HG03439 (cell line): ENCODE measurements around the gene TNNT2.

Experiments used
- ATAC-seq: cut with Tn5 transposase; IDR thresholded peaks from one replicate; pipeline ENCODE4 v1.9.1; 2021; ENCODE audit warnings: mild to moderate bottlenecking, moderate library complexity; ENCODE audit not compliant: unreplicated experiment

TNNT2 gene

DNA sequence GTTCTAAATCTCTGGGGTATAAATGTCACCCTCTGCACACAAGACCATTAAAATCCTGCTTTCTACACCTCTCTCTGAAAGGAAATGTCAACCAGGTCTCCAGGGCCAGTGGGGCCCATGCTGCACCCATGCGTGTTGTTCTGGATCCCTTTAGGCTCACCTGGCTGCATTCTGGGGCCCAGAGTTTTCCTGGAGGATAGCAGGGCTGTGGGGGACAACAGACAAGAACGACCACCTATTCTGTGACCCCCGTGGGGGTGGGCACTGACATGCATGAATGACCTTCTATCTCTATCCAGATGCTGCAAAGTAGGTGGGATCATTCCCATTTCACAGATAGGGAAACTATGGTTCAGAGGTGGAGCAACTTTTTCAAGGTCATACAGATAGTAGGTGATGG lies 41.6 kb downstream of the TNNT2 start:
- ATAC-seq: no peak

- no peak for ATAC-seq
These were observed 42.2 kb downstream of the TNNT2 start for GRCh38 chr1:201335174-201335870.

- no peak for ATAC-seq
These were observed 42.9 kb downstream of the TNNT2 start for GRCh38 chr1:201334325-201335173.

DNA sequence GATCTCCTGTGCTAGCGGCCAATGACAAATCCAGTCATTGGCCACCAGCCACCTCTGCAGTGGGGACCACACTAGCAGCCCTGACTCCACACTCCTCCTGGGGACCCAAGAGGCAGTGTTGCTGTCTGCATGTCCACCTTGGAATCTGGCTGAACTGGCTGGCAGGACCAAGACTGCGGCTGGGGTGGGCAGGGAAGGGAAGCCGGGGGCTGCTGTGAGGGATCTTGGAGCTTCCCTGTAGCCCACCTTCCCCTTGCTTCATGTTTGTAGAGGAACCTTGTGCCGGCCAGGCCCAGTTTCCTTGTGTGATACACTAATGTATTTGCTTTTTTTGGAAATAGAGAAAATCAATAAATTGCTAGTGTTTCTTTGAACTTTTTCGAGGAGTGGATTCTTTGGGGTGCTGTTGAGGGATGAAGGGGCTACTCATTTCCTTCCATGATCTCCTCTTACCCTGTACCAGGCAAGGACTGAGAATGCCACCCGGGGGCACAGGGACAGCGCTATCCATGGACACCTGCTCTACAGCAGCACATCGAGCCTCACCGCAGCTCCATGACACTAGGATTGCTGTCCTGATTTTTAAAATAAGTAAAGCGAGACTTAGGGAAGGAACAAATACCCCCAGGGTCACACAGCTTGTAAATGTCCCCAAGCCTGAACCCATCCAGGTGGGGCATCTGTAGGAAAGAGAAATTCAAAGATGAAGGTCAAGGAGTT lies 44.7 kb downstream of the TNNT2 start:
- ATAC-seq: no peak

GRCh38 chr1:201332021-201332420 lies 45.5 kb downstream of the TNNT2 start:
- no peak for ATAC-seq

GRCh38 chr1:201331166-201331565 lies 46.3 kb downstream of the TNNT2 start:
- no peak for ATAC-seq

DNA sequence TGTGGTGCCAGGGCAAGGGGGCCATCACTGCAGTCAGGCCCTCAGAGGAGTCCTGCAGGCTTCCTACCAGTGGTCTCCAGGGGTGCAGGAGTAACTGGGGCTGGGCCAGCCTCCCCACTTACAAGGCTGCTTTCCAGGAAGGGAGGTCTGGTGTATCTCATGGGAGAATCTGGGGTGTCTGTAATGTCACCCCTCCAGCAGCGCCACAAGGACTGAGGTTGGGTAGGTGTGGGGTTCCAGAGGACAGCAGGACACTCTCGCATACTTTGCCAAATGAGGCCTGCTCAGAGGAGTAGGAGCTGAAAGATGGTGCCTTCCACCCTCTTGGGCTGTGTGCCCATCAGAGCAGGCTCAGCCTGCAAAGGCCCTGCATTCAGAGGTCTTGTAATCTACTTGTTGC lies 46.9 kb downstream of the TNNT2 start:
- ATAC-seq: no peak

- ATAC-seq: no peak
These were observed 47.7 kb downstream of the TNNT2 start for GRCh38 chr1:201329801-201330200.

DNA sequence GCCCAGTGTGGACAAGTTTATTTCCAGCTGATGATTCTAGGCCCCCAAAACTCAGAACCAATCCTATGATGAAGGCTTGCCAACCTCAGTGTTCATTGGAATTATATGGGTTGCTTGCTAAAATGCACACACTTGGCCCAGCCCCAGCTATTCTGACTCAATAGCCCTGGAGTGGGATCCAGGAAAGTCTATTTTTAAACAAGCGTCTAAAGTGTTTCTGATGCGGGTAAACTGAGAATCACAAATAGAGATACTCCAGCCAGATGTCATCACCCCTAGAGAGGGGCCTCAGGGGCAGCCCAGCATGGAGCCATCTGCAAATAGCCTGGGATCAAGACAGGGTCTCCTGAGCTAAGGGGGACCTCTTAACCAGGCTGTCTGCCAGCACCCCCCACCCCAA lies 48.2 kb downstream of the TNNT2 start:
- ATAC-seq: no peak

DNA sequence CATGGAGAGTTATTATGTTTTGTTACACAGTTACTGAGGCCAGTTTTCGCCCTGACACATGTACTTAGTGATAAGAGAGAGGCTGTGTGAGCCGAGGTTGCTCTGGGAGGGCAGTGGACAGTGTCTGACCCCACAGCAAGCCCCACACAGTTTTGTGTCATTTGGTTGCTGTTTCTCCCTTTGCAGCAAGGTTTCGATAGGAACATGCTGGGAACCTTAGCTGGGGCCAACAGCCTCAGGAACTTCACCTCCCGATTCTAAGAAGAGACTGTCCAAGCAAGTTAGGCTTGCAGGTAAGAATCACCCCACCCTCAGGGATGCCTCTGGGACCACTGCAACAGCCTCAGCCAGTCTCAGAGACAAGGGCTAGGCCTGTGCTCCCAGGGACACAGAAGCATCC lies 48.9 kb downstream of the TNNT2 start:
- ATAC-seq: no peak

DNA sequence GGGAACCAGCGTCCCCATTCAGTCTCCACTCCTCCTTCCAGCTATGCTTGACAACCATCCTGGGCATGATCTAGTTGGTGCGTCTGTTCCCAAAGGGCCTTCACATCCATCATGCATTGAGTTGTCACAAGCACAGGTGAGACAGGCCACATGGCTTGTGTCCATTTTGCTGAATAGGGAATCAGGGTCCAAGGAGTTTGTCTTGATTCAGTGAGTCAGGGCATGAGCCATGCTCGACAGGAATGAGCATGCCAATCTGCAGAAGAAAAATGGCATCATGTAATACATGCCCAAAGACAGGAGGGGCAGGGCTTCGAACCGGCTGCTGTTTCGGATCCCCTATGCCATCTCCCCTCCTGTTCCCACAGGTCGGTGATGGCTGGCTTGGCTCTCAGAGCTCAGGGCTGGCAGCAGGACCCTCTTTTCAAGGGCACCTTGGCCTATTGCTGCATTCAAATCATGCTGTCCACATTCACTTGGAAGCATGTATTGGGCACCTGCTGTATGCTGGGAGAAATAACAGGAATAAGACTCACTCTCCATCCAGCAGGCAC lies 49.7 kb downstream of the TNNT2 start:
- ATAC-seq: no peak

GRCh38 chr1:201326710-201327109 lies 50.8 kb downstream of the TNNT2 start:
- ATAC-seq: no peak

- ATAC-seq: no peak
These were observed 51.8 kb downstream of the TNNT2 start for GRCh38 chr1:201325678-201326060.

DNA sequence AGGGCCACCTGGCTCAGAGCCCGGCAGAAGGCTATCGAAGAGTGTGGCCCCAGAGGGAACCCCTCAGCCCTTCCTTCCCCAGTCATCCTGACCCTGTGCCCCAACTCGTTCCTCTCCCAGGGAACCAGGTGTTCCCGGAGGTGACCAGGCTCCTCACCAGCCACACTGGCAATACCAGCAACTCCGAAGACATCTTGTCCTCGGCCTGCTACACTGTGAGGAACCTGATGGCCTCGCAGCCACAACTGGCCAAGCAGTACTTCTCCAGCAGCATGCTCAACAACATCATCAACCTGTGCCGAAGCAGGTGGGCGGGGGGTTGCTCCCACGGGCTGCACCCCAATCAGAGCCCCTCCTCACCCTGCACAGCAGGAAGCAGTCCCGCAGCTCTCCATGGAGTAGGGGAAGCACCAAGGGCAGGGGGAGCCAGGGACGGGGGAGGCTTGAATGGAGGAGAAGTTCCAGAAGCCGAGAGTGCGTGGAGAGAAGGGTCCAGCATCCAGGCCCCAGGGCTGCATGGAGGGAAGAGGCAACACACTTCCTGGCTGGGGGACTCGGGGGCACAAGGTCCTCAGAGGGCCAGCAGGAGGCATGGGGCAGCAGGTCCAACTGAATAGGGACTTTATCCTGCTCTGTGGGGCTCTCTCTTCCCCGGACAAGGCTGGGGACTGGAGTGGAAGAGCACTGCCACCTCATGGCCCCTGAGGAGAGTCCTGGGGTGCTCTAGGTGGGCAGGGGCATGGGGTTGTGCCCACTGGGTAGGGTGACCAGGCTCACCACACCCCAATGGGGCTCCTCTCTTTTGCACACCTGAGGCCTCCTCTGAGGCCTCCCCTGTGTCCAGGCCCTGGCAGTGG lies 52.4 kb downstream of the TNNT2 start:
- no peak for ATAC-seq

GRCh38 chr1:201324306-201324705 lies 53.2 kb downstream of the TNNT2 start:
- no peak for ATAC-seq

- ATAC-seq: no peak
These were observed 54.6 kb downstream of the TNNT2 start for GRCh38 chr1:201322653-201323510.

GRCh38 chr1:201321826-201322390 lies 55.6 kb downstream of the TNNT2 start:
- no peak for ATAC-seq

DNA sequence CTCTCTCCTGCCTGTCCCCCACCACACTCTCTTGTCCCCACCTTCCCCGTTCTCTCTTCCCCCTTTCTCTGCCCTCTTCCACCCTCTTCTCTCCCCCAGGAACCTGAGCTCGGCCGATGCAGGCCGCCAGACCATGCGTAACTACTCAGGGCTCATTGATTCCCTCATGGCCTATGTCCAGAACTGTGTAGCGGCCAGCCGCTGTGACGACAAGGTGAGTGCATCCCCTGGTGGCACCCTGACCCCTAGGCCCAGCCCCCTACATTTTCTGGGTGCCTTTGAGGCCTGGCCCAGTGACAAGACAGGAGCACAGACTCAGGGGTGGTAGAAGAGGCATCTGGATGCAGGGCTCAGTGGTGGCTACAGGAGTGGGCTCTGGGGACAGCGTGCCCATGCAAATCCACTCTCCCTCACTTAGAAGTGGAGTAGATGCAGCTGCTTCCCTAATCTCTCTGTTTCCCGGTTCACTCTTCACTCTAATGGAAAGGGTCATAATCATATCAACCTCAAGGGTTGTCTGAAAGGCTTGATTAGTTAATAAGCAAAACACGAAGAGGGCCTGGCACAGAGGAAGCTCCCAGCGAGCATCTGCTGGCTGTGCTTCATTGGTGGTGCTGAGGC lies 57.2 kb downstream of the TNNT2 start:
- ATAC-seq: no peak

DNA sequence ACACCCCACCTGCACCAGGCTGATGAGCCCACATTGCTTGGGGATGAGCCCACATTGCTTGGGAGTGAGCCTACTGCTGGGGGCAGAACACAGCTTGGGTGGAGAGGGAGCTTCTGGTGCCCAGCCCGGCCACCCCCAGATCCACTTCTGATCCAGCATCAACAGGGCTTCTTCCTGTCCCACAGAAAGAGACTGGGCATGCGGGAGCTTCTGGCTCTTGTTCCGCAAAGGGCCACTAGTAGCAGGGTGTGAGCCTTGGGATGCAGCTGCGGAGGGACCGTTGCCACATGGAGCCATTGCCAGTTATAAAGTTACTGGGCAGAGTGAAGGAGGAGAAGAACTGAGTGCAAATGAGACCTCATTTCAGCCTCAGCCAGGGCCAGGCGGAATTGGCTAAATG lies 57.8 kb downstream of the TNNT2 start:
- no peak for ATAC-seq
